Stromal cell of bone marrow (primary cell): ENCODE results near the gene PGM1.

Source experiments
- DNase-seq: peaks from one replicate; pipeline ENCODE4 v3.0.0-alpha.2; 2012; ENCODE audit warnings: low read depth

Gene PGM1

DNA sequence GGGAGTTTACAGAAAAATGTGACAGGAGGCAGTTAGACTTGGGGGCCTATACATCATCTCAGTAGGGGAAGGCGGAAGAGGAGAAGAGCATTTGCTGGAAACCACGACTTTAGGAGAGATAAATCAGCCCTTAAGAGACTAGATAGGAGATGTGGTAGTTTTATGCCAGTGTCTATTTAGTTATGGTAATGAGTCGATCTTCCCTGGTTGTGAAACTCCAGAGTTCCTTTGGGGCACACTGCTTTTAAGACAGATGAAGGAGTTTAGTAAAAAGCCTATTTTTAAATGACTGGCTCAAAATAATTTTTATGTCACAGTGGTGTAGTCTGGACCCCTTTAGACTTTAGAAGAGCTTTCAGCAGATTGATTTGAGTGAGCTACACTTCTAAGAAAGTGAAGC is 7.8 kb downstream of the PGM1 start:
- no peak for DNase-seq

DNA sequence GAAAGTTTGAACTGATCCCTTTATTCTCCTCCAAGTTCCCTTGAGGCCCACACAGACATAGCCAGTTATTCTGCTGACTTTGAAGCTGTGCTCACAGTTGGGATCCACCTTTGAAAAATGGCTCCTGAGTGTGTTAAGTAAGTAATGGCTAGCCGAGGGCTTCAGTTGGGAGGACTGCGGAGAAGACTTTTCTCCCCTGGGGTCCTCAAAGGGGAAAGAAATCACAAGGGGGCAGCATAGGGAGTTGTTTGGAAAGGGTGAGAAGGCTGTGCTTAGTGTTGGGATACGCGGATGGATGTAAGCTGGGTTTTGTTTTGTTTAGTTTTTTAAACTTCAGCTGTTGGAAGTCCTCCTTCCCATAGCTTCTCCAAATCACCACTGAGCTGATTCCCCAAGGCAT is 8.3 kb downstream of the PGM1 start:
- DNase-seq, result no peak

- DNase-seq, result no peak
Measured at GRCh38 chr1:63601912-63602311, 8.7 kb downstream of the PGM1 start.

- DNase-seq, result no peak
Measured at GRCh38 chr1:63602629-63603028, 9.4 kb downstream of the PGM1 start.

DNA sequence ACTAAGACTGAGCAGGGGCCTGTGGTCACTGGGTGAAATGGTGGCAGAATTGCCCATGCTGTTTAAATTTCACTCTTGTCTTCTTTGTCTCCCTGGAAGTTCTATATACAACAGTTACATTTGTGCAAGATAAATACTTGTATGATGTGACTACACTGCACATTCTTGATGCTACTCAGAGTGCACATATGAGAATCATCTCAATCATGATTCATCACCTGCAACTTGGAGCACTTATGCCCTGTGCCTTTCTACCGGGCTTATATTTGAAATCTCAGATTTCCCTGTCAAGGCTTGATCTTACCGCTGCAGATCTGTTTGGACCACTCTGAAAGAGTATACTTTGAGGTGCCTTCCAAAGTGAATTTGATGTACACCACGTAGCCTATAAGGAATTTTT is 10.6 kb downstream of the PGM1 start:
- no peak for DNase-seq

GRCh38 chr1:63607322-63607721 is 14.1 kb downstream of the PGM1 start:
- no peak for DNase-seq

GRCh38 chr1:63611231-63611630 is 18.0 kb downstream of the PGM1 start:
- DNase-seq, result no peak

DNA sequence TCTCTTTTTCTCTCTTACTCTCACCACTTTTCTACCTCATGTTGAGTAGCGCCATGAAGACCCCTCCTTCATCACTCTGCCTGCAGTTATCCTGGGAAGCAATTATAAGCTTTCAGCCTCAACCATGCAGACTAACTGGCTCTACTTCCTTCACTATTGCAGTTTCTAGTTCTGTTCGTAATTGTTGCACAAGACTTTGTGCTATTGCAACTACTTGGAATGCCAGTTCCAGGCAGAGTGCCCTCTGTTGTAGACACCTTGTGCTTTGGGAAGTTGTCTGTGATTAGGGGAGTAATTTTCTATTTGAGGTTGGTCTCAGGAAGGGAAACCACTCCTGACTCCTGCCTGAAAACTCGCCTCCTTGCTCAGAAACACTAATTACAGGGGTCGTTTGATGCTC is 19.4 kb downstream of the PGM1 start:
- DNase-seq, result no peak

DNA sequence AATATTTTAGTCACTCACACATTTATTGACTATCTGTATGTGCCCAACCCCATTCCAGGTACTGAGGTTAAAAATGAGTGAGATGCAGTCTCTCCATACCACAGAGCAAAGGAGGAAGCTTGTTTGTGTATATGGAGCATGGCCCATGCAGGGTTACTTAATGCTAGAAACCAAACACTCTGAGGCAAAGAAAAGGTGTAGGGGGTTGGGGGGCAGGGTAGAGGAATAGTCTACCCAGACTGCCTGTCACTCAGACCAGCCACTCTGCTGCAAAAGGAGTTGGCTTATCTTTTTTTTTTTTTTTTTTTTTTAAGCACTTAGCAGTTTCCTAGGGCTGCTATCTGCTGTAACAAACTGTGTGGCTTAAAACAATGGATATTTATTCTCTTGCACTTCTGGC is 19.8 kb downstream of the PGM1 start:
- DNase-seq, result no peak

DNA sequence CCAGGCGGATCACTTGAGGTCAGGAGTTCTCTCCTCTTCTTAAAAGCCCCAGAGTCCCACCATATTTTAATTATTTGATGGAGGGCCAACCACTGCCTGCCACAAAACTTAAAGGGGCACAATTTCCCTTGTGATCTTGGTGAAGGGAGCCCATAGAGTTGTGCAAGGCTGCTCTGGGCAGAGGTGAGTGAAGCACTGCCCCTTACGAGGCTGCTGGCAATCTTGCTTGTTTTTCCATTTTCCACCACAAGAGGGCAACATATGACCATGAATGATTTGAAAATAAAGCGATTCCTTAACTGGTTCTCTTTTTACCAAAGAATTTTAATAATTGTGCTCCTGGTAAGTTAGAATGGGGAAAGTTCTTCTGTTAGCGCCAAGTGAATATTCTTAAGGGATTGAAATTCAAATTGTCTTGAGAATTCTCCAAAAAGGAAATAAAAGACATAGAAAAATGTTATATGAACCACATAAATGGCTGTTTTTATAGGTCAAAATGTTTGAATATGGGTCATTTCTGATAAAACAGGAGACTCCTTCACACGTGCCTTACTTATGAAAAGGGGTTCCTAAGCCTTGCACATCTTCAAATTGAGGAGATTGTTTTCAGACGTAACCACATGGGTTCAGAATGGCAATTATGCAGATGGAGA is 22.7 kb downstream of the PGM1 start:
- DNase-seq, result peak; percentile 49

DNA sequence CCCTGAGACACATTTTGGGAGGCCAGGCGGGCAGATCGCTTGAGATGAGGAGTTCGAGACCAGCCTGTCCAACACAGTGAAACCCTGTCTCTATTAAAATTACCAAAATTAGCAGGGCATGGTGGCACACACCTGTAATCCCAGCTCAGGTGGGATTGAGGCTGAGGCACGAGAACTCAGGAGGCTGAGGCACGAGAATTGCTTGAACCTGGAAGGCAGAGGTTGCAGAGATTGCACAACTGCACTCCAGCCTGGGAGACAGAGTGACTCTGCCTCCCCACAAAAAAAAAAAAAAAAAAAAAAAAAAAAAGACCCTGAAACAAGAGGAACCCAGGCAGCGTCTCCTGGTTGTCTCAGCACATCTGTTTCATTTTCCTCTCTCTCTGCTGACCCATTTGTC is 24.2 kb downstream of the PGM1 start:
- no peak for DNase-seq

DNA sequence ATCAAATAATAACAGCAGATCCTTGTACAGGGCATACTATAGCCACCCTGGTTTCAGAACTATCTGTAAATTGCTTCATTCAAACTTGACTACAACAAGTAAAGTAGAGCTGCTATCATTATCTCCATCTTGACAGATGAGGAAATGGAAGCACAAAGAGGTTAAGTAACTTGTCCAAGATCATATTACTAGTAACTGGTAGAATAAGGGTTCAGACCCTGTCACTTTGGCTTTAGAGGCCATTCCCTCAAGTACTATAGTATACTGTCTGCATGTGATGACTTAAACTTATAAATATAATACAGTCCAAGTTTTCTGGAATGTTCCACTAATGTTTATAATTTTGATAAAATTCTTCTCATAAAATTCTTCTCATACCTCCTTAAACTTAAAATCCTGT is 24.8 kb downstream of the PGM1 start:
- DNase-seq, result no peak

DNA sequence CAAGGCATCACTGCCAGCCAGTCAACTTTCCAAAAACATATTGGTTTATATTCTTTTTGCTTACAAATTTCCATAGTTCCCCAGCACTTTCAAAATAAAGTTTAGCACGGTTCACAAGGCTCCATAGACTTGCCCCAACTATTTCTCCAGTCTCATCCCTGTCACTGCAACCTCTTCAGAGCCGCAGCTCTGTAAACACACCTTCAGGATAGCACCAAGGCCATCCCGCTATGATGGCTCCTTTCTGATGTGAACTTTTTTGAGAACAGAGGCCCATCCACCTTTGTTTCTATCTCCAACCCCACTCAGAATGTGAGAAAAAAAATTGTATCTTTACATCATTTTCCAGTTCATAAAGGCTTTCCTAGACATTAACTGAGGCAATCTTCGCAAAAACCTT is 26.3 kb downstream of the PGM1 start:
- DNase-seq, result no peak

- DNase-seq, result no peak
Measured at GRCh38 chr1:63620671-63621070, 27.5 kb downstream of the PGM1 start.

DNA sequence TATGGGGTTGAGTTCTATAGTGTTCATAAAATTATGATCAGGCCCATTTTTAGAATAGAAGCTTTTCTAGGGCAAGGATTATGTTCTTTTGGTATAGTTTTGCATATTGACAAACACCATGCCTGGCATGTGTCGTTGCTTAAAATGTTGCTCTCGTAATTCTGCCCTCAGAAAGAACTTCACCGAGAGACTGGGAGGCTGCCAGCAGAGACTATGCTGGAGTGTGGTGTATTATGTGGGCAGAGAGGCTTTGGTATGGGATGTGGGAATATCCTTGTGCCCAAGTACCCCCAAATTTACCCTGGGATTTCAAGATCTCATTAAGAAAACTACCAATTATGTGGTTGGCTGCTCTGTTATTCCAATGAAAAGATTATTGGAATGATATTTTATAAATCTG is 27.9 kb downstream of the PGM1 start:
- no peak for DNase-seq

- DNase-seq, result no peak
Measured at GRCh38 chr1:63621698-63622097, 28.5 kb downstream of the PGM1 start.

- DNase-seq, result no peak
Measured at GRCh38 chr1:63622849-63623566, 29.8 kb downstream of the PGM1 start.

DNA sequence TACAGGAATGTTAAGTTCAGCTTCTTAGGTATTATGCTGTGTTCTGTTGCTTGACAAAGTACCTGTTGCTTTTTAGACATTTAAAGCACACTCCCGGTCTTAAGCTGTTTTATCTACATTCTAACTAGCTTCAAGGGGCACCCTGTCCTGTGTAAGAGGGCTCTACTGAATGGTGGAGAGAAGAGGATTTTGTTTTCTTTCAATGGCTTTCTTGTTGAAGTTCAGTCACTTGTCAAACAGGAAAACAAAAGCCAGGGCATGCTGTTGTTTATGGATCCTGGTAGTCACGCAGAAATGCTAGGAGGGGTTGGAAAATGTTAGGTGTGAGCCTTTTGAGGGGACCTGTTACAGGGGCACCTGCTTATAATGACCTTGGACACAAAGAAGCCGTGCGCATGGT is 30.7 kb downstream of the PGM1 start:
- DNase-seq, result no peak

DNA sequence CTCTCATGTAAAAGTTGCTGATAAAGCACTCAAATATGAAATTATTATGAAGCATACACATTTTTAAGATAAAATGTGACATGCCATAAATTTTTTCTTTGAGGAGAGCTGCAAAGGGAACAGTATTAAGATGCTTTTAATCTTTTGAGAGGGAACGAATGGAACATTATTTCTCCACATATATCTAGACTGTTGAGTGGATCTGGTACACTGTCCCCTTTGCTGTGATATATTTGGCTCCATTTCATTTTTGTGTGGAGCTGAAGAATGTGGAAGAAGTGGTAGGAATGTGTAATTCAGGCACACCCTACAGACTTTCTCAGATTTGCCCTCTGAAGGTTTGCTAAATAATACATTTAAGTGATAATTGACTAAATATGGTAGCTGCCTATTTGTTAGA is 31.7 kb downstream of the PGM1 start:
- DNase-seq, result no peak

DNA sequence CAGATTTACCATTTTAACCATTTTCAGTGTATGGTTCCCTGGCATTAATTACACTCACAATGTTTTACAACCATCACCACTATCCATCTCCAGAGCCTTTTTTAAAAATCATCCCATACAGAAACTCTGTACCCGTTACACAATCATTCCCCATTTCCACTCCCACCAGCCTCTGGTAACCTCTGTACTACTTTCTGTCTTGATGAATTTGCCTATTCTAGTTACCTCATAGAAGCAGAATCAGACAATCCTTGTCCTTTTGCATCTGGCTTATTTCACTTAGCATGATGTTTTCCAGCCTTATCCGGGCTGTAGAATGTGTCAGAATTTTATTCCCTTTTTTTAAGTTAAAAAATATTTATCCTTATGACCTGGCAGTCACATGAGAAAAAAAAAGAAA is 33.0 kb downstream of the PGM1 start:
- DNase-seq, result no peak

DNA sequence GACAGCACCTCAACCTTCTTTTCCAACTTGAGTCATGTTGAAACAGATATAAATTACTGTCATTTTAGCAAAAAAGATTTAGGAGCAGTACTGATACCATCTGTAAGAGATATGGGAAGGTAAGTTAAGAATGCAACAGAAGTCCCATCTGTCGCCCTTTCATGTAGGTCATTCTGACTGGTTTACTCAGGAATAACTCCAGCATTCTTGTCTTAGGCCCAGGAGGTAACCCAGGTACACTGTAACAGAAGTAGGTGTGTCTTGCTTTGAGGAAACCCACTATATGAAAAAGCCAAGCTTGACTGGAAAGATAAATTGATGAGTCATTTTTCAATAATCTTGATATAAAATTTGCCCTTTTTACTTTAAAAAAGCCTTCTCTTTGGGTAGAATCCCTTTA is 35.4 kb downstream of the PGM1 start:
- no peak for DNase-seq

GRCh38 chr1:63630238-63630637 is 37.0 kb downstream of the PGM1 start:
- DNase-seq, result no peak

GRCh38 chr1:63630666-63631065 is 37.5 kb downstream of the PGM1 start:
- DNase-seq, result no peak

DNA sequence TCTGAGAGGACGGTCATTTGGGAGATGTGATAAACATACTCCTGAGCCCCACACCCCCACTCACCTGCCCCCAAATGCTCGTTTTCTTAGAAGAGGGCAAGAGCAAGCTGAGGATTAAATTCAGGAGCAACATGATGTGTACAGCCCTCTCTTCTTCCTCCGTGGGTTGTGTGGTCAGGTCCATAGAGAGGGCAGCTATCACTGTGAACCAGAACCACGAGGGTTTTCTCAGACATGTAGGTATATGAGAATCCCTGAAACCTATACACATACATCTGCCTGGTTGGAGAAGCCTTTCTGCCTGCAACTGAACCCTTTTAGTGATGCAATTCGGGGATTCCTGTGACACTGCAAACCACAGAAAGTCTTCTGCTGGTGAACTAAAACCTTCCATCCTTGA is 38.9 kb downstream of the PGM1 start:
- no peak for DNase-seq
